Stimulated activated CD4-positive, alpha-beta T cell treated with anti-CD3 and anti-CD28 coated beads, Interleukin-2, amount 100 ng/mL, for 24 hours (primary cell): Measurements from ENCODE around the gene NOXA1.

Source experiments
- DNase-seq, 2 donors: peaks; one replicate each; pipeline ENCODE4 v3.0.0-alpha.2; 2020

NOXA1 gene

DNA sequence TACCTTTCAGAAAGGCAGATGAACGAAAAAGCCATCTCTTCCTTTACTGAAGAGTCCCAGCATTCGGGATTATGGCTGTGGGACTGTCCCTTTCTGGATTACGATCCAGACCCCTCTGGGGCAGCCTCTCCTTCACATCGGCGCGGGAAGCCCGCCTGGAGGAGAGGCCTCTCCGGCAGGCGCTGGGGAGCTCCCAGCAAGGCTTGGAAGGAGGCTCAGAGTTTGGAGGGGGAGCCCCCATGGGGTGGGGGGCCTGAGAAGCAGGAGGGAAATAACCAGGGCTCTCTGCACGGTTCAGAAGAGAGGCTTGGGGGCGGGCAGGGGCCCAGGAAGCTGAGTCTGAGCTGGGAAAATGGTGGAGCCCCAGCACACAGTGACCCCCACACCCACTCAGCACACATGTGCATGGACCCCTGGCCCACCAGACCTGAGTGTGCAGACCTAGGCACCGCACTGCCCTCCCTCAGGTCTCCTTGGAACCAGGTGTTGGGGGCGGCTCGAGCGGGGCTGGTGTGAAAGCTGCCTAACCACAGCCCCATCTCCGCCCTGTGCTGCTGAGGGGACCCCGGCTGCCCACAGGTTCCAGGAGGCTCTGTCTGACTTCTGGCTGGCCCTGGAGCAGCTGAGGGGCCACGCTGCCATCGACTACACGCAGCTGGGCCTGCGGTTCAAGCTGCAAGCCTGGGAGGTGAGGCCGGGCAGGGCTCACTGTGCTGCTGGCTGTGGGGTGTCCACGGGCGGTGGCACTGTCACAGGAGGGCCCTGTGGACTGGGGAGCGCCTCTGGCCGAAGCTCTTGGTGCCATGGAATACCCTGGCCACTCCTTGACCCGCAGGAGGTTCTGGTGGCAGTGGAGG is 4.5 kb downstream of the NOXA1 start:
- DNase-seq = no peak

DNA sequence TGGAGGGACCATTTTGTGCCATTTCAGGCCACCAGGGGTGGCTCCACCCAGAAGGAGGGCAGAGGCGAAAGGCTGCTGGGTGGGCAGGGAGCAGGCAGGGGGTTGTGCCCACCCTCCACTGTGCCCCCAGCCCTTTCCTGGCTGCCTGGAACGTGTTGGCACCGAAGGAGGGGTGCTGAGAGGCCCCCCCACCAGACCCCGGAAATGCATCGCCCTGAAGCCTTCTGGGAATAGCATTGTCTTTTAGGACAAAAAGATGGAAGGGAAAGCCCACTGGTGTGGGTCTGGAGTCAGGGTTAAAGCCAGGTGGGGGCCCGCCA is 5.1 kb downstream of the NOXA1 start:
- DNase-seq = no peak

DNA sequence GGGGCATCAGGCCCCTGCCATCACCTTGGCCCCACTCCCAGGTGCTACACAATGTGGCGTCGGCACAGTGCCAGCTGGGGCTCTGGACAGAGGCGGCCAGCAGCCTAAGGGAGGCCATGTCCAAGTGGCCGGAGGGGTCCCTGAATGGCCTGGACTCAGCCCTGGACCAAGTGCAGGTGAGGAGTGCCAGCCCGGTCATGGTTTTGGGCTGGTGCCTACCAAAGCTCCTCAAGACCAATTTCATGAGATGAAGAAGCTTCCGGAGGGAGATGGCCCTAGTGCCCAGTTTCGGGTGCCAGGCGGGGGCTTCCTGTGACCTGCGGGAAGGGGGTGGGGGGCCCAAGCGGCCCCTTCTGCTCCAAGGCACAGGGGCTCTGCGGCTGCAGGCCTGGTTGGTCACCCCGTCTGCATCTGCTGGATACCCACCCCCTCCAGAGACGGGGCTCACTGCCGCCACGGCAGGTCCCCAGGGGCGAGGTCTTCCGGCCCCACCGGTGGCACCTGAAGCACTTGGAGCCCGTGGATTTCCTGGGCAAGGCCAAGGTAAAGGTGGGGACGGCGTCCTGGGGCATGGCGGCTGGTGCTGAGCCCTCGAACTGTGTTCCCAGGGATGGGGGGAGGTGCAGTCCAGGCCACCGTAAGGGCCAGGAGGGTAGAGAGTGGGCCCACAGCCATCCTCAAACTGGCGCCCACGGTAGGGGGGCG is 5.8 kb downstream of the NOXA1 start:
- no peak for DNase-seq

DNA sequence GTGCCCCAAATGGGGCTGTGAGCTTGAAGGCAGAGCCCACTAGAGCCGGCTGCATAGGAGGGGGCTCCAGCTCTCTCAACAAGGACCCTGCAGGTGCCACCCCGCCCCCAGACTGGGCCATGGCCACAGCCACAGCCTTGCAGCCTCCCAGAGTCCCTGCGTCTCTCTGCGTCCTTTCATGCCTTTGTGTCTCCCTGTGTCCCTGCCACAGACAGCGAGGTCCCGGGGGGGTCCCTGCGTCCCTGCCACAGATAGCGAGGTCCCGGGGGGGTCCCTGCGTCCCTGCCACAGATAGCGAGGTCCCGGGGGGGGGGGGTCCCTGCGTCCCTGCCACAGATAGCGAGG is 6.3 kb downstream of the NOXA1 start:
- DNase-seq = no peak

DNA sequence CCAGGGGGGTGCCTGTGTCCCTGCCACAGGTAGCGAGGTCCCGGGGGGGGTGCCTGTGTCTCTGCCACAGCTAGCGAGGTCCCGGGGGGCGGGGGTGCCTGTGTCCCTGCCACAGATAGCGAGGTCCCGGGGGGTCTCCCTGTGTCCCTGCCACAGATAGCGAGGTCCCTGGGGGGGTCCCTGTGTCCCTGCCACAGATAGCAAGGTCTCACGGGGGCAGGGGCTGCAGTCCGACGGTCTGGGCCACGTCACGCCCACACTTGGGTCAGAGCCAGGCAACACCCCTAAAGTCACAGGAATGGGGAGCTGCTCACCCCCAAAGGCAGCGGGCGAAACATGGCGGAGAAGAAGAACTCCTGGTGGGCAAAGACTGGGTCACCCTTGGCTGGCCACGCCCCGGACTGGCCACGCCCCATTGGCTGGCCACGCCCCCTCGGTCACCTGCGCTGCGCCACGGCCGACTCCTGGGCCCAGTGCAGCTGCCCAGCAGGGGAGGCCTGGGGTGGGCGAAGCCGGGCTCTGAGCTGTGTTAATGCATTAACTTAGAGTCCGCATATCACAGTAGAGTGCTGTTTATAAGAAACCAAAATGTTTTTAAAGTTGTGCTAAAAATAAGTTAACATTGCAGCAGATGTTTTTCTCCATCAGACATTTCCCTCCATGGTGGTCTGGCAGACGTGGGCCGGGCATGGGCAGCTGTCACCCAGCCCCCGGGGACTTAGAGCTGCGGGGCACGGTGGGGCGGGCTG is 7.0 kb downstream of the NOXA1 start:
- DNase-seq = no peak

DNA sequence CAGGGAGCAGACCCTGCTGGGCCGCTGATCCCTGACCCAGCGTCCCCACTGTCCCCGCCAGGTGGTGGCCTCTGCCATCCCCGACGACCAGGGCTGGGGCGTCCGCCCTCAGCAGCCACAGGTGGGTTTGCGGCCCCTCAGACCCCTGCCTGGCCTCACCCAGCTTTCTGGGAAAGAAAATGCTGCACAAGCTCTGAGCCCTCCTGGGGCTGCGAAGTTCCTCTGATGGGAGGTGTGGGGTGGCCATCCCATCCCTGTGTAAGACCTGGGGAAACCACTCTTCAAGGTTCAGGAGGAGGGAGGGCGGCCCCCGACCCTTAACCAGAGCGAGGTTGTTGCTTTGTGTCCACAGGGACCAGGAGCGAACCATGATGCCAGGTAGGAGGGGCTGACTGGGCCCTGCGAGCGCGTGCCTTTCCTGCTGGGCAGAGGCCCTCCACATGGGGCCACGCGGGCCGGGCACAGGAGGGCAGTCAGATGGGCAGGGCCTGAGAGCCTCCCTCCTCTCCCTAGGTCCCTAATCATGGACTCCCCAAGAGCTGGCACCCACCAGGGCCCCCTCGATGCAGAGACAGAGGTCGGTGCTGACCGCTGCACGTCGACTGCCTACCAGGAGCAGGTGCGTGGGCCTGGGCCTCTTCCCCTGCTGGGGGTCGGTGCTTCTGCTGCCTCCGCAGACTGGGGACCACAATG is 7.7 kb downstream of the NOXA1 start:
- no peak for DNase-seq

DNA sequence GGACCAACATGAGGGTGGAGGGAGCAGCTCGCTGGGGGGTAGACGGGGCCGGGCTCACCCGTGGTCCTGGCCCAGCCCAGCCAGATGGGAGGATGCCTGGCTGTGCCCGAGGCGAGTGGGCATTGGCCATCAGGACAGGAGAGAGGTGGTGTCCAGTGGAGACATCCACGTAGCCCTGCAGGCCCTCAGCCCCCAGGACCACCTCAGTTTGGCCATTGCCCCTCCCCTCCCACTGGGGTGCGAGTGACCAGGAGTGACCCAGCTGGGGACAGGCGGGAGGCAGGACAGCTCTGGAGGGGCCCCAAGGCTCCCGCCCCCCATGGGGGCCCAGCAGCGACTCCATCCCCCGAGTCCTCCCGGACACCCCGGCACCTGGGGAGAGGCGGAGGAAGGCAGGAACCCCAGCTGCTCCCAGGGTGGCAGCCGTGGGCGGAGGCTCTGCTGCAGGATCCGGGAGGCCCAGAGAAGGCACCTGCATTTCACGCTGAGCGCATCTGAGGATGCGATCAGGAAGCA is 8.3 kb downstream of the NOXA1 start:
- DNase-seq = no peak

DNA sequence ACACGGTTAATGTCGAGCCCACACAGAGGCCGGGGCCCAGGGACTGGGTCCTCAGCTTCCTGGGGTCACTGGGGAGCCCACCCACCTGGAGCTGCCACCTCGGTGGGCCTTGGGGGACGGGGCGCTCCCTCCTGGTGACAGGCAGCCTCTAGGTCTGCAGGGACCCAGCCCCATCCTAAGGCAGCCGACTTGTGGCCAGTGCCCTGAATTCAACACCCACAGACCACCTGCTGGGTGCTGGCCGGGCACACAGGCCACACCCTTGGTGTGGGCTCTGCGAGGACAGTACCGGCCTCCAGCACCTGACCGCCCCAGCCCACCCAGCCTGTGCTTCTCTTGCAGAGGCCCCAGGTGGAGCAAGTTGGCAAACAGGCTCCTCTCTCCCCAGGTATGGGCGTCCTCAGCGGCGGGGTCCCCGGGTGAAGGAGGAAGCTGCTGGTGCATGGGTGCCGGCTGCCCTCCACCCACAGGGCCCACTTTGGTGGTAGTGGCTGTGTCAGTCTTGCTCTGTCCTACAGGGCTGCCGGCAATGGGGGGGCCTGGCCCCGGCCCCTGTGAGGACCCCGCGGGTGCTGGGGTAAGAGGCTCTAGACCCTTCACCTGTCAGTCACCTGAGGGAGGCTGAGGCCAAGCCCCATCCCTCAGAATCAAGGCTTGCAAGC is 9.6 kb downstream of the NOXA1 start:
- no peak for DNase-seq

DNA sequence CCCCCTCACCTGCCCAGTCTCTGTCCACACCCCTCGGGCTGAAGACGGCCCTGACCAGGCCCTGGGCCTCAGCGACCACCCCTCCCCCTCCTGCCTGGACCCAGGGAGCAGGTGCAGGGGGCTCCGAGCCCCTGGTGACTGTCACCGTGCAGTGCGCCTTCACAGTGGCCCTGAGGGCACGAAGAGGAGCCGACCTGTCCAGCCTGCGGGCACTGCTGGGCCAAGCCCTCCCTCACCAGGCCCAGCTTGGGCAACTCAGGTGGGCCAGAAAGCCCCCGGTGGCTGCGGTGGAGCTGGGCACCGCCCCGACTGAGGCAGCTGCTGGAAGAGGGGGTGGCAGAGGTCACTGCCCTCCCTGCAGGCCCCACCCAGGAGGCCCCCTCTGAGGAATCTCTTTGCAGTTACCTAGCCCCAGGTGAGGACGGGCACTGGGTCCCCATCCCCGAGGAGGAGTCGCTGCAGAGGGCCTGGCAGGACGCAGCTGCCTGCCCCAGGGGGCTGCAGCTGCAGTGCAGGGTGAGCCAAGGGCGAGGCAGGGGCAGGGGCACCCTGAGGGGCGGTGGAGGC is 10.2 kb downstream of the NOXA1 start:
- no peak for DNase-seq

DNA sequence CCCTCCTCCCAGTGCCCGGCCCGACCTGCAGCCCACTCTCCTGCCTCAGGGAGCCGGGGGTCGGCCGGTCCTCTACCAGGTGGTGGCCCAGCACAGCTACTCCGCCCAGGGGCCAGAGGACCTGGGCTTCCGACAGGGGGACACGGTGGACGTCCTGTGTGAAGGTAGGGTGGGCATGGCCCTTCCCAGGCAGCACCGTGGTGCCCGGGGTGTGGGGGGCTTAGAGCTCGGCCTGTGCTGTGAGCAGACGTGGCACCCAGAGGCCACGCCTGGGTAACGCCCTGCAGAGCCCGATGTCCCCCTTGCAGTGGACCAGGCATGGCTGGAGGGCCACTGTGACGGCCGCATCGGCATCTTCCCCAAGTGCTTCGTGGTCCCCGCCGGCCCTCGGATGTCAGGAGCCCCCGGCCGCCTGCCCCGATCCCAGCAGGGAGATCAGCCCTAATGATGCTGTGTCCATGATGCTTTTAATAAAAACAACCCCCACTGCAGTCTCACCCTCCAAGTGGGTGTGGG is 10.8 kb downstream of the NOXA1 start:
- no peak for DNase-seq

DNA sequence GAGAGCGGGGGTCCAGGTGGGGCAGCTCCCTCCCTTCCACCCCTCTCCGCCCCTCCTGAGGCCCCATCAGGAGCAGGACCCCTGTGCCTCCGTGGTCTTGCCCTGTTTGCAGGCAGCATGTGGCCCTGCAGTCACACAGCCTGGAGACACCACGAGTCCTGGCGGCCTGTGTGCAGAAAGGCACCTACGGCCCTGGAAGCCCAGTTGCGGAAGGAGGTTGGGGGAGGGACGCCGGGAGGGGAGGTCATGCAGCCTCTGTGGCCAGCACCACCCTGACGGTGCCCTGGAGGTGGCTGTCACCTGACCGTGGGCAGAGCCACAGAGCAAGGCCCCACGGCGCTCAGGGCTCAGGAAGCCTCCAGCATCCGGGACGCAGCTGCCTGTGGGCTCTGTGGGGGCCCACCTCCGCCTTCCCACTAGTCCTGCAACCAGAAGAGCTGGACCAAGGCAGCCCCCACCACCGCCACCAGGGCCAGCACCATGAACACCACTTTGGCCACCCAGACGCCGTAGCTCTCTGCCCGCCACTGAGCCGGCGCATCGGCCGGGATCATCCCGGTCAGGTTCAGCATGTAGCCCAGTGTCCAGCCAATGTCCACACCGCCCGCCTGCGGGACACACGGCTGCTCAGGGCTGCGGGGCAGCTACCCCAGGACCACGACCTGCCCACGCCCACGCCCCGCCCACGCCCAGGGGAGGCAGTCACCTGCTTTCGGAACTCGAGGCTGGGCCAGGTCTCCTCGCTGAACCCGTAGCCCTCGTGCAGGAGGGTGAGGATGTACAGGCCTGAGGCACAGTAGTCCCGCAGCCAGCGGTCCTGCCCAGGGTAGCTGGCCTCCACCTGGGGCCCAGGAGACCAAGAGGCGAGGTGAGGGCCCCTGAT is 11.5 kb downstream of the NOXA1 start:
- no peak for DNase-seq

DNA sequence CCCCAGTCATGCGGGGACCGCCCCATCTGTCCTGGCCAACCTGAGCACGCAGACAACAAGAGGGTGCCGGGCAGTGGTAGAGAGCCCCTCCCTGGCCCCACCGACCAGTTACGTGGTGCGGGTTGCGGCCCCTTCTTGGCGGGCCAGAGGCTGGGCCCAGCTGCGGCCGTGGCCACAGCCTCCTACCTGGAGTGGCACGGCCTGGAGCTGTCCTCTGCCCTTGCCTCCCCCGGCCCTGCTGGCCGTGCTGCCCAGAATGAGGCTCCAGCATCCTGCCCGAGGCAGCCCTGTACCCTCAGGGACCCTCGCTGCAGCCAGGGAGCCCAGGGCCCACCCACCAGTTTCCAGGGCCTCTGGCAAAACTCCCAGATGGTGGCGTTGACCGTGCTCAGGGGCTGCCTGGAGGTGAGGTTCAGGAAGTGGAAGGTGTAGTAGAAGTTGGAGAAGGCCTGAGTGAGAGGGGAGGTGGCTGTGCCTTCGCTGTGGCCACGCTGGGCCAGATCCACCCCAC is 12.2 kb downstream of the NOXA1 start:
- no peak for DNase-seq

DNA sequence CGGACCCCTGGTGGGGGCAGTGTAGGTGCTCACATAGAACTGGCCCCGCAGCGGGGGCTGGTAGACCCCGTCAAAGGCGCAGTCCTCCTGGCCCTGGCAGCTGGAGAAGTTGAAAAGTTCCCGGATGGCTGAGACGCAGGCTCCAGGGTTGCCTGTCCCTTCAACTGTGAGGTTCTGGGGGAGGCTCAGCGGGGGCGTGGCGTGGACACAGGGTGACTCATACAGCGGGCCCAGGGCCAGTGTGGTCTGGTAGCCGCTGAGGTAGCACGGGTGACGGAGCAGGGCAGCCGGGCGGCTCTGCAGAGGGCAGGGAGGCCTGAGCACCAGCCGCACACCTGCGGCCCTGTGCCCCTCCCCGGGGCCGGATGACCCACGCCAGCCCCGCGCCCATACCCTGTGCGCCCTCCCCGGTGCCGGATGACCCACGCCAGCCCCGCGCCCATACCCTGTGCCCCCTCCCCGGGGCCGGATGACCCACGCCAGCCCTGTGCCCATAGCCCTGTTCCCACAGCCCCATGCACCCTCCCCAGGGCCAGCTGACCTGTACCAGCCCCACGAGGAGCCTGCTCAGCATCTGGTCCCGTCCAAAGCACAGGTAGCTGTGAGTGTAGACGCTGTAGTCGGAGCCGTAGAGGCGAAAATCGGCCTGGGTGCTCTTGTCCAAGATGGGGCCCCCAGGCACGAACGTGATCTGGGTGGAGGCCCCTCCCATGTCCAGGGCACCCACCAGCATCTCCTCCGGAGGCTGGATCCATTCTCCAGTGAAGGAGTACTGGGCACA is 13.0 kb downstream of the NOXA1 start:
- DNase-seq = no peak

DNA sequence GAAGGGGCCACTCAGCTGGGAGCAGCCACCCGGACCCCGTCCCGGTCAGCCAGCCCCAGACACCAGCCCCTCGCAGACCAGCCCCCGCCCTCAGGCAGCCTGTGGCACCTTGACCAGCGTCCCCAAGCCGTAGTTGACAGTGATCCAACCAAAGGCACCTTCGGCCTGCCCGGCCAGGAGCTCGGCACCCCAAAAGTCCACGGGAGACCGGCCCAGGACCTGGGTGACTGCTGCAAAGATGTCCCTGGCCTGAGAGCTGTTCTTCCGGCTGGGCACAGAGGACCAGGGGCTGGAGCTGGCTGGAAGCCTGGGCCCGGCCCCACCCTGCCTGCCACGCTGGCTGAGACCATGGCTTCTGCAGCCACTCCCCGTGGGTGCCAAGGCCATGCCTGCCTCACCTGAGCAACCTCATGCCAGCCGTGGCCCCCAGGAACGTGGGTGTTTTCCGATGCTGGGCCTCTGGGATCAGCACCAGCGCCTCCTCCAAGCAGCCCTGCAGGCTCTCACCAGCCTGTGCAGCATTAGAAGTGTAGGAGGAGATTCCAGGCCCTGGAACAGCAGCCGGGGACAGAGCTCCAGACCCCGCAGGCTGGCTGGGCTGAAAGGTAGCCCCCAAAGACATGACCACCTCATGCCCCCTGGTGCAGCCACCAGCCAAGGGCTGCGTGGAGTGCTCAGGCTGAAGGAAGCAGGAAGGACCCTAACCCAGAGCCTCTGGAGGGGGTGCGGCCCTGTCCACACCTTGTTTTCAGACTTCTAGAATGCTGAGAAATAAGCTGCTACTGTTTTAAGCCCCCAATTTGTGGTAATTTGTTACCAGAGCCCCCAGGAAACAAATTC is 13.8 kb downstream of the NOXA1 start:
- no peak for DNase-seq

DNA sequence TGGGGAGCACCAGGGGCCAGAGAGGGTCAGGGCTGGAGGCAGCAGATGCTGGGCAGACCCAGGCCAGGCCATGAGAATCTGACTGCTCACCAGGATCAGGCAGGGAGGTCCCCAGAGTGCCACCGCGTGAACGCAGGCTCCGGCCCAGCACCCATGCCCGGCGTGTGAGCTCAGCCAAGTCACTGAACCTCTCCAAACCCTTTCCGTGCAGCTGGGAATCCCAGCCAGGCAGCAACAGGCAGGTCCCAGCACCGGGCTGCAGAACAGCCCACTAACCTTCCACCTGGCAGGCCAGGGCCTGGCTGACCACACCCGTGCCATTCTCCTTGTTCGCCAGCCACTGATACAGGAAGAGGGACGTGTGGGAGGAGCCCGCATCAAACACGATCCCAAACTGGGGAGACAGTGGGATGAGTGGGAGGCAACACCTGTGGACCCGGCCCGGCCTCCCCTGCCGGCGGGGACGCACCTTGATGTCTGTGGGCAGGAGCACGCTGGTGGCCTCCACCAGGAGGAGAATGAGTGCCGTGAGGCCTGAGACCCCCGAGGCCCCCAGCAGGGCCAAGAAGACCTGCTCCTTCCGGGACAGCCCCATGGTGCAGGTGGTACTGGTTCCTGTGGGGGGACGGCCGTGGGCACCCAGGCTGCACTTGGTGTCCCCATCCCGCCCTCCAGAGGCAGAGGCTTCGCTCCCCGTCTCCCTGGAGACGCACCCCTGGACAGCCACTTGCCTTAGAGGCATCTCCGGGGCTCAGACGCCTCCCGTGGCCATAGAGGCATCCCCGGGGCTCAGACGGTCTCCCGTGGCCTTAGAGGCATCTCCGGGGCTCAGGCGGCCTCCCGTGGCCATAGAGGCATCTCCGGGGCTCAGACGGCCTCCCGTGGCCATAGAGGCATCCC is 14.7 kb downstream of the NOXA1 start:
- DNase-seq = no peak

DNA sequence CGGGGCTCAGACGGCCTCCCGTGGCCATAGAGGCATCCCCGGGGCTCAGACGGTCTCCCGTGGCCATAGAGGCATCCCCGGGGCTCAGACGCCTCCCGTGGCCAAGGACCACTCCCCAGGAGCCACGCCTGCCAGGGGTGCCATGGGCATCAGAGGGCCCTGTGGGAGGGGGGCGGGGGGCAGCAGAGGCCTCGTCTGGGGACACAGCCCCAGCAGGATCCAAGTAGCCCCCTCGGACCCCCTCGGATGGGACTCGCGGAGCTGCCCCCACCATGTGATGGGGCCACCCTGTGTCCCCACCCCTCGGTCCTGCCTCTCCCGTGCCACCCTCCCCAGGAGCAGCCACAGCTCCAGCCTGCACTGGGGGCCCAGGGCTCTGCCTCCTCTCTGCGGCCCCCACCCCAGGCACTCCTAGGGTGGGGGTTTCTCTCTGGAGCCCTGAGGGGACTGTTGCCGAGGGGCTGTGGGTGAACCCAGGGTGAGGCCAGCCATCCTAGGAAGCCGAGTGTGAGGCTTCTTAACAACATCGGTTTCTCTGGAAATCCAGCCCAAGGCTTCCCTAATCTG is 15.5 kb downstream of the NOXA1 start:
- DNase-seq = no peak

DNA sequence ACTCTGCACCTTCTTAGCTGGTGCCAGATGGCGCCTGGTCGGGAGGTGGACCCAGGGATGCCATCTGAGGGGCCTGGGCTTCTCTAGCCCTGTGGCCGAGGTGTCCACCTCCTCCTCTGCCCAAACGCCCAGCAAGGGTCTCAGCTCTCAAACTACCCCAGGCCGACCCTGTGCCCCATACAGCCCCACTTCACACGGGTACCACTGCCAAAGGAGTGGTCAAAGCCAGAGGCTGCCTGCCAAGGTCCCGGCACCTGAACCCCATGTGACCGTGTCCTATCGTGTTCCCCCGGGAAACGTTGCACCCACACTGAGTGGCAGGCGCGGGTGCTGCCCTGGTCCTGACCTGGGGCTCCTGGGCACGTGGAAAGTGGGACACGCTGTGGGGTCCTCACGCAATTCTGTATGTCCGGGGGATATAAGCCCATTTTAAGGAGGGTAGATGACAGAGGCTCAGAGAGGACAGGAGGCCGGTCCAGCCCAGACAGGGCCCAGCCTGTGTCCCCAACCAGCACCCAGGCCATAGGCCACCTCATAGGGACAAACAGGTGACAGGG is 16.0 kb downstream of the NOXA1 start:
- DNase-seq = no peak
